Gastrocnemius medialis (tissue), 4 donors: ENCODE results near the gene AFF1. TPM values are rescaled to one million over a fixed set of nuclear protein-coding genes. Genes with fewer than 3 reads are reported as not detected.

Experiments used
- ATAC-seq, 2 donors: fragments of 150-250 bp; one replicate each; pipeline ENCODE4 v1.9.1; 2016
- DNase-seq, 2 donors: peaks; one replicate each; pipeline ENCODE4 v3.0.0-alpha.2; 2019
- H3K27ac ChIP-seq, 4 donors: fragments of 200-600 bp; sonication (generic); 1 replicate in 1 of 4; 2 replicates in 3 of 4; pipeline ENCODE4 v1.5.1; 2016 to 2018; ENCODE audit warnings: mild to moderate bottlenecking in 2 of 4, moderate library complexity in 1 of 4
- H3K27me3 ChIP-seq, 3 donors: fragments of 200-600 bp; sonication (generic) in 2 of 3; 1 replicate in 1 of 3; 2 replicates in 2 of 3; pipeline versions ENCODE4 v1.5.1 to v1.6.0; 2016 to 2019; ENCODE audit warnings: mild to moderate bottlenecking in 1 of 3, moderate library complexity in 1 of 3
- H3K36me3 ChIP-seq, 2 donors: fragments of 200-600 bp; sonication (generic) in 1 of 2; one replicate each; pipeline ENCODE4 v1.5.1; 2017 to 2018
- H3K4me1 ChIP-seq, 2 donors: fragments of 200-600 bp; sonication (generic) in 1 of 2; one replicate each; pipeline ENCODE4 v1.5.1; 2016 to 2017; ENCODE audit warnings: mild to moderate bottlenecking in 2 of 2
- H3K4me3 ChIP-seq, 4 donors: fragments of 200-600 bp; sonication (generic) in 3 of 4; 1 replicate in 1 of 4; 2 replicates in 3 of 4; pipeline ENCODE4 v1.5.1; 2016 to 2019; ENCODE audit warnings: mild to moderate bottlenecking in 2 of 4
- H3K9me3 ChIP-seq, 3 donors: fragments of 200-600 bp; sonication (generic) in 2 of 3; 1 replicate in 1 of 3; 2 replicates in 2 of 3; pipeline ENCODE4 v1.5.1; 2016 to 2019
- POLR2A ChIP-seq, 2 donors: fragments of 450-650 bp; IDR thresholded peaks; one replicate each; pipeline ENCODE4 v1.6.1; 2017; ENCODE audit warnings: antibody characterized with exemption in 2 of 2, mild to moderate bottlenecking in 2 of 2, moderate library complexity in 2 of 2
- in situ Hi-C, 4 donors: fragments of 200-750 bp; cut with MboI; loops; one replicate each; pipeline versions ENCODE4 v1.15.0 to v1.8.0; 2017; ENCODE audit warnings: low sequenced_read_pairs in 4 of 4
- intact Hi-C: fragments of 100-400 bp; cut with DNase I; formaldehyde crosslinking; loops from one replicate; pipeline ENCODE4 v1.15.1; 2023; ENCODE audit warnings: low total_unique reads
- total RNA-seq, 4 donors: library from RNA; depleted of rRNA; stranded (reverse); fragments of >200 nt; gene quantifications; one replicate each; pipeline versions ENCODE4 v1.1.0 to v1.2.3, GENCODE V29; 2016
- TF ChIP-seq, protein P1 (sequence below), 5 experiments: fragments of 450-650 bp in 3 of 5; fragments of 200-600 bp in 2 of 5; sonication (generic) in 2 of 5; IDR thresholded peaks in 4 of 5; conservative IDR thresholded peaks in 1 of 5; 1 replicate in 4 of 5; 2 replicates in 1 of 5; pipeline ENCODE4 v1.5.1; 2016 to 2019; ENCODE audit warnings: antibody characterized with exemption in 5 of 5, mild to moderate bottlenecking in 3 of 5, moderate library complexity in 3 of 5

AFF1 gene
- total RNA-seq, 4 donors from 2014 or later: 142 to 265 (median 197) TPM

DNA sequence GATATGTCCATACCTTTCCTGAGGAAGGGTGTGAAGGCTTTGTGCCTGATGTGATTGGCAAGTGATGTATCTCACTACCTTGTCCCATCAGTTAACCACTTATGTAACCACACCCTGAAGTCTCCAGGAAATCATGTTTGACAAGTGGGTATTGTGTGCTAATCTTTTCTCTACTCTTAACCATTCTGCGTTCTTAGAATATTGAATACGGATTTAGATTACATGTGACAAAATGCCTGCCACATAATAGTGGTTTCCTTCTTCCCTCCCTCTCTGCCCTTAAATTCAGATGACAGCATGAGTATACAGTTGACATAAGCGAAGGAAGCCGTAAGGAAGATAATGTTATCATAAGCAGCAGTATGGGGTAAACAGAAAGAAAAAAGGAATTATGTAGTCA, 177.3 kb downstream of the AFF1 start:
- in situ Hi-C loops: loop anchor here in 1 of 4 donors (25.0 kb wide), 1 partner anchor 100 kb away; no protein-coding TSS in a partner anchor

DNA sequence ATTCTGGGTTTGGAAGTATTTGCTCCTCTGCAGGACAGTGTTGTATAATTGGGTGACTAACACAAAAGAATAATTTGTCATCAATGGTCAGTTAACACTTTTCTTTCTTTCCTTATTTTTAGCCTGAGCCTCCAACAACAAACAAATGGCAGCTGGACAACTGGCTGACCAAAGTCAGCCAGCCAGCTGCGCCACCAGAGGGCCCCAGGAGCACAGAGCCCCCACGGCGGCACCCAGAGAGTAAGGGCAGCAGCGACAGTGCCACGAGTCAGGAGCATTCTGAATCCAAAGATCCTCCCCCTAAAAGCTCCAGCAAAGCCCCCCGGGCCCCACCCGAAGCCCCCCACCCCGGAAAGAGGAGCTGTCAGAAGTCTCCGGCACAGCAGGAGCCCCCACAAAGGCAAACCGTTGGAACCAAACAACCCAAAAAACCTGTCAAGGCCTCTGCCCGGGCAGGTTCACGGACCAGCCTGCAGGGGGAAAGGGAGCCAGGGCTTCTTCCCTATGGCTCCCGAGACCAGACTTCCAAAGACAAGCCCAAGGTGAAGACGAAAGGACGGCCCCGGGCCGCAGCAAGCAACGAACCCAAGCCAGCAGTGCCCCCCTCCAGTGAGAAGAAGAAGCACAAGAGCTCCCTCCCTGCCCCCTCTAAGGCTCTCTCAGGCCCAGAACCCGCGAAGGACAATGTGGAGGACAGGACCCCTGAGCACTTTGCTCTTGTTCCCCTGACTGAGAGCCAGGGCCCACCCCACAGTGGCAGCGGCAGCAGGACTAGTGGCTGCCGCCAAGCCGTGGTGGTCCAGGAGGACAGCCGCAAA, 179.6 kb downstream of the AFF1 start:
- TF ChIP-seq, protein P1, sequence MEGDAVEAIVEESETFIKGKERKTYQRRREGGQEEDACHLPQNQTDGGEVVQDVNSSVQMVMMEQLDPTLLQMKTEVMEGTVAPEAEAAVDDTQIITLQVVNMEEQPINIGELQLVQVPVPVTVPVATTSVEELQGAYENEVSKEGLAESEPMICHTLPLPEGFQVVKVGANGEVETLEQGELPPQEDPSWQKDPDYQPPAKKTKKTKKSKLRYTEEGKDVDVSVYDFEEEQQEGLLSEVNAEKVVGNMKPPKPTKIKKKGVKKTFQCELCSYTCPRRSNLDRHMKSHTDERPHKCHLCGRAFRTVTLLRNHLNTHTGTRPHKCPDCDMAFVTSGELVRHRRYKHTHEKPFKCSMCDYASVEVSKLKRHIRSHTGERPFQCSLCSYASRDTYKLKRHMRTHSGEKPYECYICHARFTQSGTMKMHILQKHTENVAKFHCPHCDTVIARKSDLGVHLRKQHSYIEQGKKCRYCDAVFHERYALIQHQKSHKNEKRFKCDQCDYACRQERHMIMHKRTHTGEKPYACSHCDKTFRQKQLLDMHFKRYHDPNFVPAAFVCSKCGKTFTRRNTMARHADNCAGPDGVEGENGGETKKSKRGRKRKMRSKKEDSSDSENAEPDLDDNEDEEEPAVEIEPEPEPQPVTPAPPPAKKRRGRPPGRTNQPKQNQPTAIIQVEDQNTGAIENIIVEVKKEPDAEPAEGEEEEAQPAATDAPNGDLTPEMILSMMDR (IDR thresholded peaks at IDR 0.05 in 4 of 5, conservative IDR thresholded peaks at IDR 0.05 in 1 of 5): peak in 2 of 5 experiments; percentile 6 to 32
- TF ChIP-seq POLR2A (IDR thresholded peaks at IDR 0.05): no peak
- intact Hi-C loops: no loop called here
- H3K9me3 ChIP-seq: no peaks in the 10 kb centered on the region
- H3K4me3 ChIP-seq: no peak overlapping the region
- peaks cover 0 to 30% of the 10 kb centered on the region in 2 donors for H3K36me3 ChIP-seq
- H3K4me1 ChIP-seq: peaks cover 41 to 52% of the 10 kb centered on the region in 2 donors
- ATAC-seq (no peak), DNase-seq (no peak)
- H3K27ac ChIP-seq: peak overlapping the region; percentile 4 to 58 (median 36)
- no peaks in the 10 kb centered on the region for H3K27me3 ChIP-seq
- in situ Hi-C loops: loop anchor here in 1 of 4 donors (25.0 kb wide), 1 partner anchor 102 kb away; no protein-coding TSS in a partner anchor

More for the DNA sequence above, 177.3 kb downstream of the AFF1 start:
- H3K27ac ChIP-seq: peak overlapping the region in 3 of 4 donors; percentile 6 to 53 (median 32)
- peaks cover 52% of the 10 kb centered on the region in 2 donors for H3K4me1 ChIP-seq
- no peaks in the 10 kb centered on the region for H3K9me3 ChIP-seq
- H3K27me3 ChIP-seq: no peaks in the 10 kb centered on the region
- no peak for TF ChIP-seq POLR2A (IDR thresholded peaks at IDR 0.05)
- TF ChIP-seq, protein P1 (IDR thresholded peaks at IDR 0.05 in 4 of 5, conservative IDR thresholded peaks at IDR 0.05 in 1 of 5): no peak
- no peak for ATAC-seq
- intact Hi-C loops: no loop called here
- H3K4me3 ChIP-seq: no peak overlapping the region
- H3K36me3 ChIP-seq: peaks cover 0 to 30% of the 10 kb centered on the region in 2 donors
- DNase-seq: no peak

DNA sequence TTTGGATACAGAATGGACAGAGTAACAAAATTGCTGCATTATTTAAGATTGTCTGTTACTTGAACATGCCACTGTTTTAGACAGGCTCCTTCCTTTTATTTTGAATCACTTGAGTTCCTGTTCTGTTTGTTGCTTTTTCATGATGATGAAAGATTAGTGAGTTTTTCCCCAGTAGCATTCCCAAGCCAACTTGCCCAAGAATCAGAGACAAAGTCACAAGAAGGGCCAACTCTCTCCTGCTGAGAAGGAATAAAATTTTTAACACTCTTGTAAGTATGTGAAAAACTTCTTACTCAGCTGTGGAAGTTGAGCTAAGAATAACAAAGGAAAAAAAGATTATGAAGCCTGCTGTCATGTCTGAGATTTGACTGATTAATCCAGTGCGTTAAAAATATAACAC, 181.4 kb downstream of the AFF1 start:
- Histone ChIP-seq H3K27ac (peak overlapping the region; percentile 41 to 87 (median 80)), H3K9me3 (no peaks in the 10 kb centered on the region), H3K27me3 (no peaks in the 10 kb centered on the region), H3K4me1 (peaks cover 46 to 56% of the 10 kb centered on the region in 2 donors), H3K4me3 (no peak overlapping the region), H3K36me3 (peaks cover 0 to 30% of the 10 kb centered on the region in 2 donors)
- no peak for DNase-seq
- no peak for TF ChIP-seq POLR2A (IDR thresholded peaks at IDR 0.05)
- TF ChIP-seq, protein P1 (IDR thresholded peaks at IDR 0.05 in 4 of 5, conservative IDR thresholded peaks at IDR 0.05 in 1 of 5): no peak
- intact Hi-C loops: no loop called here
- ATAC-seq: no peak
- in situ Hi-C loops: loop anchor here in 1 of 4 donors (25.0 kb wide), 1 partner anchor 104 kb away; no protein-coding TSS in a partner anchor

DNA sequence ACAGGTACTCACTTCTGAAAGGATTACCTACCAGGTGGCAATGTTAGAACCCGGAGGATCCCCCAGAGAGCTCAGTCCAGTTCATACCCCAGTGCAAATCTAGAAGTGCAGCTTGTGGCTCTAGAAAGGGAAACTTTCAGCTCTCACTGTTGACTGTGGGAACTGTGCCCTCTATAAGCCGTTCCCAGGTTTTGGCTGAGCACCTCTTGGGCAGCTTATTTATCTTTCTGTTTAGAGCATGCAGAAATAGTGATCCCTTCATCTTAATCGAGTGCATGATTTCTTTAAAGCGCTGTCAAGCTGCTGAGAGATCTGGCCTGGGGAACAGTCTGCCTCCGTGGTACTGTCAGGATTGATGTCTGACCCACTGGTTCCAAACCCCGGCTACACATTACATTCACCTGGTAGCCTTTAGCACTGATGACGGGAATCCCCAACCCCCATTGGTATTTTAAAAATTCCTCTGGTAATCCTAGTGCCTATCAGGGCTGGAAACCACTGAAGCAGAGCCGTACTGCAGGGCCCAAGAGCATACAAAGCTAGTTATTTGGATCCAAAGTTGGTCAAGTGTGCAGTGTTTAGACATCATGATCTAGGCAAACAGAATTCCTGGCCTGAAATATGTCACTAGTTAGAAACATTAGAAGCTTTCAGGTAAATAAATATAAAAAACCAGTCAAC, 182.4 kb downstream of the AFF1 start:
- peaks cover 0 to 30% of the 10 kb centered on the region in 2 donors for H3K36me3 ChIP-seq
- intact Hi-C loops: no loop called here
- no peak overlapping the region for H3K4me3 ChIP-seq
- H3K9me3 ChIP-seq: no peaks in the 10 kb centered on the region
- no peaks in the 10 kb centered on the region for H3K27me3 ChIP-seq
- peak overlapping the region; percentile 76 to 87 (median 82) for H3K27ac ChIP-seq
- in situ Hi-C loops: loop anchor here in 1 of 4 donors (25.0 kb wide), 1 partner anchor 105 kb away; no protein-coding TSS in a partner anchor
- ATAC-seq (no peak), DNase-seq (no peak)
- no peak for TF ChIP-seq POLR2A (IDR thresholded peaks at IDR 0.05)
- peaks cover 56 to 66% of the 10 kb centered on the region in 2 donors for H3K4me1 ChIP-seq

DNA sequence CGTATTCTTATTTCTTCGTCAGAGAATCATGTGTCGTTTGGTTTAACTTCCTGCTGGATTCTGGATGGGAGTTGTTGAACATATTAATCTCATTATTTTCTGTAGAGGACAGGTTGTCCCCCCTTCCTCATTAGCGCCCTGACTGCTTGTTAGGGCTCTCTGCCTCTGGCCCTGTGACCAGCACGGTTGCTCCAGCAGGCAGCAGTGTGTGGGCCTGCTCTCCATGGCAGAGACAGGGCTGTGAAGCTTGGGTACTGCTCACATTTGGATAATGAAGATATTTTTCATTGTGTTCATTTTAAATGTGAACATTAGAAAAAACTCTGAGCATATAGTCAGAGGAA, 182.9 kb downstream of the AFF1 start:
- Histone ChIP-seq H3K9me3 (no peaks in the 10 kb centered on the region), H3K4me3 (no peak overlapping the region), H3K4me1 (peaks cover 60 to 71% of the 10 kb centered on the region in 2 donors), H3K27ac (peak overlapping the region; percentile 76 to 87 (median 82)), H3K36me3 (peaks cover 0 to 30% of the 10 kb centered on the region in 2 donors), H3K27me3 (no peaks in the 10 kb centered on the region)
- TF ChIP-seq POLR2A (IDR thresholded peaks at IDR 0.05): no peak
- TF ChIP-seq, protein P1 (IDR thresholded peaks at IDR 0.05 in 4 of 5, conservative IDR thresholded peaks at IDR 0.05 in 1 of 5): no peak
- intact Hi-C loops (no loop called here), in situ Hi-C loops (loop anchor here in 1 of 4 donors (25.0 kb wide), 1 partner anchor 105 kb away; no protein-coding TSS in a partner anchor)
- no peak for ATAC-seq
- DNase-seq: no peak
